ENCODE results near the gene AQP3. TPM values are rescaled to one million over a fixed set of nuclear protein-coding genes. Genes with fewer than 3 reads are reported as not detected.
"Not testable (repeated sequence)": the region's sequence is repeated elsewhere in the genome, so short reads cannot be mapped to it uniquely, and the experiment has no call there.

Gene AQP3
- total RNA-seq, 1 donor from 2014 or later: 0.20 TPM

- peak; percentile 56 to 71 for DNase-seq (ENCODE audit: low read depth in 2 of 2)
These were observed 31.8 kb downstream of the AQP3 start for GRCh38 chr9:33415501-33416038.

- DNase-seq (ENCODE audit: low read depth in 2 of 2): no peak
These were observed 32.4 kb downstream of the AQP3 start for GRCh38 chr9:33414889-33415500.

- DNase-seq (ENCODE audit: low read depth in 2 of 2): no peak
These were observed 33.1 kb downstream of the AQP3 start for GRCh38 chr9:33414268-33414667.

GRCh38 chr9:33408087-33408486 lies 39.3 kb downstream of the AQP3 start:
- no peak for DNase-seq (ENCODE audit: low read depth in 2 of 2)

GRCh38 chr9:33407061-33407460 lies 40.3 kb downstream of the AQP3 start:
- no peak for DNase-seq (ENCODE audit: low read depth in 2 of 2)

GRCh38 chr9:33404788-33405362 lies 42.5 kb downstream of the AQP3 start:
- no peak for DNase-seq (ENCODE audit: low read depth in 2 of 2)

GRCh38 chr9:33403941-33404787 lies 43.2 kb downstream of the AQP3 start:
- no peak for DNase-seq (ENCODE audit: low read depth in 2 of 2)

GRCh38 chr9:33402371-33402770 lies 45.0 kb downstream of the AQP3 start, which contains the start of gene AQP7:
Gene AQP7 (minus strand): TSS chr9:33402568. CDS start chr9:33401262, 1,306 bp downstream.
- DNase-seq (ENCODE audit: low read depth in 2 of 2): not testable (repeated sequence)

- DNase-seq (ENCODE audit: low read depth in 2 of 2): not testable (repeated sequence)
These were observed 45.6 kb downstream of the AQP3 start for GRCh38 chr9:33401809-33402208.

GRCh38 chr9:33399047-33399446 lies 48.3 kb downstream of the AQP3 start:
- DNase-seq (ENCODE audit: low read depth in 2 of 2): not testable (repeated sequence)

- not testable (repeated sequence) for DNase-seq (ENCODE audit: low read depth in 2 of 2)
These were observed 49.6 kb downstream of the AQP3 start for GRCh38 chr9:33397801-33398200.

GRCh38 chr9:33395159-33395879 lies 52.1 kb downstream of the AQP3 start:
- not testable (repeated sequence) for DNase-seq (ENCODE audit: low read depth in 2 of 2)

GRCh38 chr9:33393986-33394385 lies 53.4 kb downstream of the AQP3 start:
- not testable (repeated sequence) for DNase-seq (ENCODE audit: low read depth in 2 of 2)

GRCh38 chr9:33393581-33393980 lies 53.8 kb downstream of the AQP3 start:
- no peak for DNase-seq (ENCODE audit: low read depth in 2 of 2)

GRCh38 chr9:33392591-33393021 lies 54.8 kb downstream of the AQP3 start:
- not testable (repeated sequence) for DNase-seq (ENCODE audit: low read depth in 2 of 2)

Other genes starting within 250 kb of the AQP3 start
- gene SPINK4, start 207.4 kb downstream of the AQP3 start, total RNA-seq: not detected in 2 replicates
- 32.0 and 44.4 TPM in 2 replicates for gene BAG1, start 182.9 kb downstream of the AQP3 start, total RNA-seq
- gene CHMP5, start 182.5 kb downstream of the AQP3 start, total RNA-seq: 62.5 and 99.8 TPM in 2 replicates
- gene NFX1, start 157.1 kb downstream of the AQP3 start, total RNA-seq: 8.5 and 12.3 TPM in 2 replicates
- not detected in 2 replicates for gene AQP7, start 45.0 kb downstream of the AQP3 start, total RNA-seq
- gene NOL6, start 26.3 kb upstream of the AQP3 start, total RNA-seq: 8.7 and 14.7 TPM in 2 replicates
- under 0.01 and 0.22 TPM in 2 replicates for gene ANKRD18B, start 76.7 kb upstream of the AQP3 start, total RNA-seq